Measurements from ENCODE around the gene SP2.

DNA sequence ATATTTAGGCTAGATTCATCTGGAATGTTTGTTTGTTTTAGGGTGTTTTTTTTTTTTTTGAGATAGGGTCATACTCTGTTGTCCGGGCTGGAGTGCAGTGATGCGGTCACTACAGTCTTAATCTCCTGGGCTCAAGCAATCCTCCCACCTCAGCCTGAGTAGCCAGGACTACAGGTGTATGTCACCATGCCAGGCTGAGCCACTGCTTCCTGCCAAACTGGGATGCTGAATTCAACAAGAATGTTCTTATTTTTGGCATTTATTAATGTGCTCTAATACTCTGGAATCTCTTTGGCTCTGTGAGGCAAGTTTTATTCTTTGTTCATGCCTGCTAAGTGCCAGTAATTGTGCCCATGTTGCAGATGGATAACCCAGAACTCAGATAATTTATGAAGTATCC is 21.5 kb downstream of the SP2 start:
- TF ChIP-seq, protein P1, sequence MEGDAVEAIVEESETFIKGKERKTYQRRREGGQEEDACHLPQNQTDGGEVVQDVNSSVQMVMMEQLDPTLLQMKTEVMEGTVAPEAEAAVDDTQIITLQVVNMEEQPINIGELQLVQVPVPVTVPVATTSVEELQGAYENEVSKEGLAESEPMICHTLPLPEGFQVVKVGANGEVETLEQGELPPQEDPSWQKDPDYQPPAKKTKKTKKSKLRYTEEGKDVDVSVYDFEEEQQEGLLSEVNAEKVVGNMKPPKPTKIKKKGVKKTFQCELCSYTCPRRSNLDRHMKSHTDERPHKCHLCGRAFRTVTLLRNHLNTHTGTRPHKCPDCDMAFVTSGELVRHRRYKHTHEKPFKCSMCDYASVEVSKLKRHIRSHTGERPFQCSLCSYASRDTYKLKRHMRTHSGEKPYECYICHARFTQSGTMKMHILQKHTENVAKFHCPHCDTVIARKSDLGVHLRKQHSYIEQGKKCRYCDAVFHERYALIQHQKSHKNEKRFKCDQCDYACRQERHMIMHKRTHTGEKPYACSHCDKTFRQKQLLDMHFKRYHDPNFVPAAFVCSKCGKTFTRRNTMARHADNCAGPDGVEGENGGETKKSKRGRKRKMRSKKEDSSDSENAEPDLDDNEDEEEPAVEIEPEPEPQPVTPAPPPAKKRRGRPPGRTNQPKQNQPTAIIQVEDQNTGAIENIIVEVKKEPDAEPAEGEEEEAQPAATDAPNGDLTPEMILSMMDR (IDR thresholded peaks at IDR 0.05): no peak
- TF ChIP-seq POLR2A (IDR thresholded peaks at IDR 0.05) (no peak), POLR2AphosphoS5 (IDR thresholded peaks at IDR 0.05) (no peak)

Data from prostate gland (tissue), 2 donors.